ENCODE data around the gene TP53TG5. TPM values are rescaled to one million over a fixed set of nuclear protein-coding genes. Genes with fewer than 3 reads are reported as not detected.

TP53TG5 gene
- total and polyA plus RNA-seq, 2 of the 8 experiments (the other 6 are each of a cell fraction or from before 2014, with no cell fraction given), result not detected

- Histone ChIP-seq H4K91ac (replicated peaks; ENCODE audit: insufficient read length, low read length) (no peak overlapping the region), H2BK5ac (ENCODE audit: low read depth, low read length) (no peak overlapping the region), H2AFZ (ENCODE audit: low read length) (no peak overlapping the region), H3K14ac (ENCODE audit: insufficient read length) (no peak overlapping the region), H4K8ac (ENCODE audit: extremely low read depth, insufficient read depth, low read length) (no peak overlapping the region), H3K4me3 (ENCODE audit: extremely low read depth in 1 of 4, insufficient read depth in 2 of 4, low read depth in 3 of 4, low read length in 4 of 4) (no peak overlapping the region), H3K79me2 (ENCODE audit: control insufficient read depth in 1 of 2, insufficient read depth in 2 of 2, low read length in 2 of 2) (peaks cover 0 to 2% of the 10 kb centered on the region in 2 experiments; a peak in 1 of 4 replicates), H4K20me1 (replicated peaks in 1 of 2; ENCODE audit: control insufficient read depth in 1 of 2, insufficient read depth in 2 of 2, low read length in 2 of 2) (no peaks in the 10 kb centered on the region), H3K27ac (ENCODE audit: low read depth, low read length) (no peak overlapping the region), H2BK15ac (ENCODE audit: low read length) (no peak overlapping the region), H2BK120ac (replicated peaks; ENCODE audit: low read depth, low read length) (no peak overlapping the region), H2BK20ac (ENCODE audit: low read length) (no peak overlapping the region), H3K36me3 (ENCODE audit: control insufficient read depth in 2 of 4, insufficient read depth in 4 of 4, low read length in 3 of 4) (no peaks in the 10 kb centered on the region), H3K56ac (replicated peaks; ENCODE audit: insufficient read length, low read depth, low read length) (no peak overlapping the region), H3K4me2 (ENCODE audit: insufficient read depth in 1 of 2, low read depth in 2 of 2, low read length in 2 of 2) (no peak overlapping the region), H3K9ac (replicated peaks in 1 of 4; ENCODE audit: extremely low read depth in 1 of 4, low read depth in 3 of 4, low read length in 3 of 4) (no peak overlapping the region), H3K18ac (ENCODE audit: extremely low read depth, low read length) (no peak overlapping the region), H4K5ac (ENCODE audit: insufficient read length, low read depth, low read length) (no peak overlapping the region), H3K23me2 (ENCODE audit: low read depth, low read length) (peaks cover 6% of the 10 kb centered on the region; the same call in 1 of the 2 replicates), H3K27me3 (replicated peaks in 1 of 4; ENCODE audit: control insufficient read depth in 3 of 4, extremely low read depth in 1 of 4, insufficient read depth in 3 of 4, low read length in 3 of 4) (no peaks in the 10 kb centered on the region), H2BK12ac (ENCODE audit: low read depth, low read length) (no peak overlapping the region), H3K79me1 (ENCODE audit: low read depth, low read length) (no peaks in the 10 kb centered on the region), H2AK5ac (ENCODE audit: low read depth, low read length) (no peak overlapping the region), H3K4ac (replicated peaks; ENCODE audit: insufficient read length, low read depth, low read length) (no peak overlapping the region), H3K9me3 (ENCODE audit: insufficient read depth in 2 of 2, low read depth in 1 of 2, low read length in 1 of 2) (no peaks in the 10 kb centered on the region), H3K23ac (ENCODE audit: insufficient read length) (no peak overlapping the region), H3K4me1 (replicated peaks in 1 of 4; ENCODE audit: control insufficient read depth in 3 of 4, insufficient read depth in 4 of 4, low read length in 3 of 4) (peaks cover 0 to 6% (median under 1%) of the 10 kb centered on the region in 4 experiments; a peak in 3 of 7 replicates)
- 88% methylated on average over 3 of the region's 3 CpGs; no CpG with 5 or more reads in 1 of the 2 experiments for WGBS, 2 experiments (ENCODE audit: extremely low coverage in 1 of 2, insufficient coverage in 1 of 2, insufficient read length in 1 of 2, insufficient replicate concordance in 2 of 2, low coverage in 1 of 2, low lambda C conversion rate in 2 of 2, missing lambda C conversion rate in 1 of 2)
- FAIRE-seq (no peak), DNase-seq (ENCODE audit: low read depth in 1 of 2, low spot score in 2 of 2) (no peak)
- ChIA-PET CTCF (ENCODE audit: partially characterized antibody) (interaction anchor here (0.7 to 1.6 kb wide), 6 partner anchors 9 to 113 kb away, joined by 3 to 7 read pairs (median 3); no protein-coding TSS in a partner anchor), POLR2A (ENCODE audit: partially characterized antibody) (interaction anchor here (0.7 to 1.2 kb wide), 3 partner anchors 11 to 68 kb away, joined by 3 to 4 read pairs (median 3); no protein-coding TSS in a partner anchor)
- TF ChIP-seq CBX8 (IDR thresholded peaks at IDR 0.05; ENCODE audit: borderline replicate concordance, low read depth, low read length) (no peak), CHD2 (IDR thresholded peaks at IDR 0.05; ENCODE audit: low read length) (no peak), JUN (IDR thresholded peaks at IDR 0.05; ENCODE audit: low read depth, low read length) (no peak), GABPA (IDR thresholded peaks at IDR 0.05; ENCODE audit: borderline replicate concordance, insufficient read depth, low read length) (no peak), YY1 (IDR thresholded peaks at IDR 0.05; ENCODE audit: low read depth, low read length) (no peak), POLR2A (IDR thresholded peaks at IDR 0.05; ENCODE audit: control extremely low read depth in 1 of 2, low read depth in 2 of 2, low read length in 2 of 2) (no peak), RAD21 (IDR thresholded peaks at IDR 0.05 in 1 of 2, conservative IDR thresholded peaks at IDR 0.05 in 1 of 2; ENCODE audit: low read depth in 2 of 2, low read length in 2 of 2) (no peak), E2F6 (IDR thresholded peaks at IDR 0.05) (no peak), CEBPB (IDR thresholded peaks at IDR 0.05; ENCODE audit: low read depth, low read length) (no peak), SIX5 (IDR thresholded peaks at IDR 0.05; ENCODE audit: low read depth, low read length) (no peak), MAFK (IDR thresholded peaks at IDR 0.05; ENCODE audit: low read depth, low read length) (no peak), SIN3A (conservative IDR thresholded peaks at IDR 0.05 in 1 of 2, IDR thresholded peaks at IDR 0.05 in 1 of 2; ENCODE audit: low read depth in 1 of 2, low read length in 2 of 2) (no peak)
Measured at GRCh38 chr20:45352729-45353128, 25.4 kb downstream of the TP53TG5 start.

Data from H1 (cell line).